IMR-90 (cell line): ENCODE results near the gene NDUFB3. TPM values are rescaled to one million over a fixed set of nuclear protein-coding genes. Genes with fewer than 3 reads are reported as not detected.

Source experiments
- ATAC-seq: fragments of 200-7000 bp; cut with Tn5 transposase; 2 replicates; pipeline ENCODE4 v1.9.1; 2020; ENCODE audit warnings: low read depth, mild to moderate bottlenecking, moderate library complexity
- BruUV-seq: library from RNA; stranded (reverse); fragments of 400-500 nt; replicated peaks from 2 replicates; lab custom pipeline; 2021; lab: Mats Ljungman, UMichigan
- CTCF ChIA-PET: fragments of 300-600 bp; formaldehyde crosslinking; extraction: SDS; loops from one replicate; lab custom pipeline; 2021; ENCODE audit warnings: antibody characterized with exemption; lab: Yijun Ruan, JAX
- POLR2A ChIA-PET: fragments of 300-600 bp; sonication (Branson Sonifier 250); formaldehyde crosslinking; loops from one replicate; lab custom pipeline; 2022; ENCODE audit warnings: antibody characterized with exemption; ENCODE audit not compliant: unreplicated experiment; lab: Charles Lee
- DNase-seq: peaks from one replicate; pipeline ENCODE4 v3.0.0; 2013
- H2AFZ ChIP-seq: replicated peaks from 2 replicates; pipeline ENCODE3; 2013; ENCODE audit warnings: low read length, mild to moderate bottlenecking; ENCODE audit not compliant: poor library complexity
- H2AK5ac ChIP-seq: 2 replicates; pipeline ENCODE4 v1.6.1; 2013; ENCODE audit warnings: low read depth, low read length, inconsistent platforms
- H2AK9ac ChIP-seq: replicated peaks from 2 replicates; pipeline ENCODE3; 2013; ENCODE audit warnings: mild to moderate bottlenecking, low read depth, low read length, moderate library complexity; ENCODE audit not compliant: poor library complexity
- H2BK120ac ChIP-seq: 2 replicates; pipeline ENCODE4 v1.6.1; 2013; ENCODE audit warnings: low read depth, low read length, inconsistent platforms
- H2BK15ac ChIP-seq: 3 replicates; pipeline ENCODE4 v1.6.1; 2013; ENCODE audit warnings: low read depth, low read length, inconsistent platforms
- H2BK20ac ChIP-seq: 2 replicates; pipeline ENCODE4 v1.6.1; 2013; ENCODE audit warnings: low read depth, mild to moderate bottlenecking, inconsistent platforms, low read length, moderate library complexity
- H2BK5ac ChIP-seq: 2 replicates; pipeline ENCODE4 v1.6.1; 2013; ENCODE audit warnings: mild to moderate bottlenecking, low read depth, low read length, inconsistent platforms; ENCODE audit not compliant: poor library complexity, severe bottlenecking
- H3K14ac ChIP-seq: replicated peaks from 2 replicates; pipeline ENCODE4 v1.6.1; 2013; ENCODE audit warnings: low read depth, low read length, inconsistent platforms
- H3K18ac ChIP-seq: 2 replicates; pipeline ENCODE4 v1.6.1; 2013; ENCODE audit warnings: low read depth, low read length, control low read depth
- H3K23ac ChIP-seq: 2 replicates; pipeline ENCODE4 v1.6.1; 2013; ENCODE audit warnings: low read depth, low read length, inconsistent platforms
- H3K27ac ChIP-seq: 2 replicates; pipeline ENCODE4 v1.5.1; 2013; ENCODE audit warnings: mild to moderate bottlenecking, control low read depth, low read length; ENCODE audit not compliant: insufficient read depth
- H3K27me3 ChIP-seq: 2 replicates; pipeline ENCODE4 v1.6.1; 2013; ENCODE audit warnings: low read length; ENCODE audit not compliant: control insufficient read depth, insufficient read depth
- H3K36me3 ChIP-seq: 2 replicates; pipeline ENCODE4 v1.6.1; 2013; ENCODE audit warnings: low read length, mixed read lengths; ENCODE audit not compliant: control insufficient read depth, insufficient read depth
- H3K4ac ChIP-seq: 2 replicates; pipeline ENCODE4 v1.6.1; 2013; ENCODE audit warnings: low read depth, low read length, inconsistent platforms
- H3K4me1 ChIP-seq: 2 replicates; pipeline ENCODE4 v1.6.1; 2013; ENCODE audit warnings: low read length, mixed read lengths; ENCODE audit not compliant: control insufficient read depth, insufficient read depth
- H3K4me2 ChIP-seq: 2 replicates; pipeline ENCODE4 v1.6.1; 2013; ENCODE audit warnings: low read depth, mild to moderate bottlenecking, control low read depth, low read length, moderate library complexity
- H3K4me3 ChIP-seq: 2 replicates; pipeline ENCODE4 v1.5.1; 2013; ENCODE audit warnings: low read depth, mild to moderate bottlenecking, control low read depth, low read length, moderate library complexity; ENCODE audit not compliant: insufficient read depth
- H3K56ac ChIP-seq: 2 replicates; pipeline ENCODE4 v1.6.1; 2013; ENCODE audit warnings: low read length, inconsistent platforms; ENCODE audit not compliant: insufficient read depth; ENCODE audit errors: extremely low read depth
- H3K79me1 ChIP-seq, 2 experiments: 2 replicates each; pipeline ENCODE4 v1.6.1; 2013; ENCODE audit warnings: low read length in 2 of 2, inconsistent platforms in 1 of 2, low read depth in 1 of 2
- H3K9ac ChIP-seq: 2 replicates; pipeline ENCODE4 v1.6.1; 2013; ENCODE audit warnings: low read depth, low read length, control low read depth
- H3K9me1 ChIP-seq: 2 replicates; pipeline ENCODE4 v1.6.1; 2013; ENCODE audit warnings: low read length, inconsistent platforms; ENCODE audit not compliant: insufficient read depth
- H3K9me3 ChIP-seq: 2 replicates; pipeline ENCODE4 v1.6.1; 2013; ENCODE audit warnings: low read length; ENCODE audit not compliant: control insufficient read depth, insufficient read depth
- H4K20me1 ChIP-seq: 2 replicates; pipeline ENCODE4 v1.6.1; 2013; ENCODE audit warnings: low read length, inconsistent platforms; ENCODE audit not compliant: insufficient read depth
- H4K5ac ChIP-seq: 2 replicates; pipeline ENCODE4 v1.6.1; 2013; ENCODE audit warnings: mild to moderate bottlenecking, low read depth, low read length, control low read depth
- H4K8ac ChIP-seq, 2 experiments: 2 replicates each; pipeline ENCODE4 v1.6.1; 2013; ENCODE audit warnings: low read depth in 2 of 2, low read length in 2 of 2, control low read depth in 1 of 2, inconsistent platforms in 1 of 2
- H4K91ac ChIP-seq: 2 replicates; pipeline ENCODE4 v1.6.1; 2013; ENCODE audit warnings: low read depth, low read length, inconsistent platforms; ENCODE audit not compliant: insufficient read depth
- BHLHE40 ChIP-seq: fragments of 150-350 bp; IDR thresholded peaks from 2 replicates; pipeline ENCODE4 v1.6.1; 2016; ENCODE audit warnings: mild to moderate bottlenecking, low read depth, low read length
- MAFK ChIP-seq: IDR thresholded peaks from 2 replicates; pipeline ENCODE4 v1.6.1; 2012; ENCODE audit warnings: low read depth, low read length, improper control_type of control experiment
- NFE2L2 ChIP-seq: fragments of 150-350 bp; IDR thresholded peaks from 2 replicates; pipeline ENCODE4 v1.6.1; 2016; ENCODE audit warnings: low read depth, mild to moderate bottlenecking, low read length
- RAD21 ChIP-seq: IDR thresholded peaks from 2 replicates; pipeline ENCODE4 v1.6.1; 2012; ENCODE audit warnings: low read length, improper control_type of control experiment
- RFX5 ChIP-seq: IDR thresholded peaks from 2 replicates; pipeline ENCODE4 v1.8.0; 2012; ENCODE audit warnings: low read depth, mild to moderate bottlenecking, low read length, moderate library complexity
- USF2 ChIP-seq: fragments of 150-350 bp; IDR thresholded peaks from 2 replicates; pipeline ENCODE4 v1.6.1; 2017; ENCODE audit warnings: mild to moderate bottlenecking, antibody characterized with exemption, low read length, low read depth
- WGBS, 2 experiments: methylation state at CpG; one replicate each; pipeline versions ENCODE4 v1.1.5 to v1.1.7; 2013; ENCODE audit warnings: missing lambda C conversion rate in 2 of 2; ENCODE audit not compliant: insufficient read length in 1 of 2; ENCODE audit errors: extremely low coverage in 2 of 2; 5-methylcytosine and 5-hydroxymethylcytosine counted together
- dilution Hi-C: fragments of 300-500 bp; cut with HindIII; formaldehyde crosslinking; loops from one replicate; pipeline ENCODE4 v1.14.3; 2018; ENCODE audit warnings: low sequenced_read_pairs; ENCODE audit not compliant: unreplicated experiment
- in situ Hi-C: fragments of 300-500 bp; cut with MboI; formaldehyde crosslinking; loops from 3 replicates; pipeline ENCODE4 v1.14.3; 2019; ENCODE audit warnings: low sequenced_read_pairs, inconsistent platforms, mixed read lengths
- intact Hi-C: fragments of 100-400 bp; cut with micrococcal nuclease; formaldehyde crosslinking; loops from 2 replicates; pipeline ENCODE4 v1.10.0; 2022
- polyA plus RNA-seq, 3 experiments: library from polyadenylated mRNA; depleted of rRNA; stranded (reverse); fragments of >200 nt; gene quantifications; 2 replicates each; pipeline ENCODE4 v1.2.3, GENCODE V29; 2012; ENCODE audit warnings: low replicate concordance in 1 of 3
- total RNA-seq: library from RNA; depleted of rRNA; stranded (reverse); fragments of >200 nt; gene quantifications from 2 replicates; pipeline ENCODE4 v1.2.3, GENCODE V29; 2012

The NDUFB3 gene
- total and polyA plus RNA-seq, 2 of the 4 experiments (the other 2 are of a cell fraction) = 41.0 to 98.7 TPM

GRCh38 chr2:201105759-201106158 lies 34.0 kb downstream of the NDUFB3 start:
- H2BK15ac ChIP-seq = no peak overlapping the region
- no peak overlapping the region for H4K91ac ChIP-seq
- ChIA-PET POLR2A (no interaction called here), CTCF (interaction anchor here (0.8 kb wide), 1 partner anchor 25 kb away, joined by 3 read pairs; no protein-coding TSS in a partner anchor)
- no peak overlapping the region for H4K8ac ChIP-seq
- no peak overlapping the region for H2AK5ac ChIP-seq
- H3K36me3 ChIP-seq = no peaks in the 10 kb centered on the region
- intact Hi-C loops (no loop called here), in situ Hi-C loops (no loop called here), dilution Hi-C loops (no loop called here)
- no peak overlapping the region for H2BK5ac ChIP-seq
- no peaks in the 10 kb centered on the region for H3K79me1 ChIP-seq
- H3K9me1 ChIP-seq = no peaks in the 10 kb centered on the region
- no peak overlapping the region for H3K9ac ChIP-seq
- no CpG with 5 or more reads among the region's 1 CpG for WGBS, 2 experiments
- no peak overlapping the region for H2AFZ ChIP-seq
- H3K14ac ChIP-seq = no peak overlapping the region
- H3K27ac ChIP-seq = no peak overlapping the region
- H2BK20ac ChIP-seq = no peak overlapping the region
- TF ChIP-seq MAFK (no peak), NFE2L2 (no peak), RAD21 (no peak), USF2 (no peak), RFX5 (no peak), BHLHE40 (no peak)
- H2AK9ac ChIP-seq = no peak overlapping the region
- DNase-seq (no peak), ATAC-seq (no peak)
- no TSS peak for BruUV-seq
- H3K4ac ChIP-seq = no peak overlapping the region
- H3K27me3 ChIP-seq = no peaks in the 10 kb centered on the region
- no peaks in the 10 kb centered on the region for H3K9me3 ChIP-seq
- H4K5ac ChIP-seq = no peak overlapping the region
- H4K20me1 ChIP-seq = no peaks in the 10 kb centered on the region
- H3K56ac ChIP-seq = no peak overlapping the region
- no peak overlapping the region for H3K23ac ChIP-seq
- H3K18ac ChIP-seq = no peak overlapping the region
- no peak overlapping the region for H3K4me2 ChIP-seq
- H3K4me1 ChIP-seq = no peaks in the 10 kb centered on the region
- H3K4me3 ChIP-seq = no peak overlapping the region
- no peak overlapping the region for H2BK120ac ChIP-seq
